ENCODE measurements around the gene ZNF292. TPM values are rescaled to one million over a fixed set of nuclear protein-coding genes. Genes with fewer than 3 reads are reported as not detected.

Gene ZNF292
- total and polyA plus RNA-seq, 4 donors, result 4.6 to 116 (median 16.5) TPM

- Histone ChIP-seq H3K36me3 (ENCODE audit: control insufficient read depth in 4 of 4, insufficient read depth in 4 of 4, low read length in 4 of 4) (peaks cover 14 to 29% (median 27%) of the 10 kb centered on the region in 4 donors), H3K9me3 (ENCODE audit: control insufficient read depth in 4 of 4, insufficient read depth in 3 of 4, low read length in 3 of 4) (no peaks in the 10 kb centered on the region), H3K4me1 (ENCODE audit: control insufficient read depth in 5 of 5, insufficient read depth in 5 of 5, low read length in 5 of 5) (peaks cover 0 to 7% (median 0%) of the 10 kb centered on the region in 5 donors), H3K27ac (ENCODE audit: low read depth in 1 of 2, low read length in 1 of 2) (no peak overlapping the region), H3K4me3 (no peak overlapping the region), H3K9ac (ENCODE audit: insufficient read depth in 1 of 2, low read length in 2 of 2) (no peak overlapping the region), H3K27me3 (ENCODE audit: control insufficient read depth in 3 of 3, insufficient read depth in 3 of 3, low read length in 2 of 3) (no peaks in the 10 kb centered on the region)
- DNase-seq, result no peak
- no peak for TF ChIP-seq CTCF (IDR thresholded peaks at IDR 0.05; ENCODE audit: control extremely low read depth, extremely low read depth)
- ATAC-seq (ENCODE audit: insufficient read depth, low FRiP score), result no peak
Observed at GRCh38 chr6:87250019-87250418, 94.7 kb downstream of the ZNF292 start.

- Histone ChIP-seq H3K27me3 (ENCODE audit: control insufficient read depth in 3 of 3, insufficient read depth in 3 of 3, low read length in 2 of 3) (no peaks in the 10 kb centered on the region), H3K4me3 (no peak overlapping the region), H3K4me1 (ENCODE audit: control insufficient read depth in 5 of 5, insufficient read depth in 5 of 5, low read length in 5 of 5) (peaks cover 0 to 7% (median 0%) of the 10 kb centered on the region in 5 donors), H3K36me3 (ENCODE audit: control insufficient read depth in 4 of 4, insufficient read depth in 4 of 4, low read length in 4 of 4) (peaks cover 19 to 41% (median 37%) of the 10 kb centered on the region in 4 donors), H3K9me3 (ENCODE audit: control insufficient read depth in 4 of 4, insufficient read depth in 3 of 4, low read length in 3 of 4) (peaks cover 0 to 2% (median 0%) of the 10 kb centered on the region in 4 donors), H3K27ac (ENCODE audit: low read depth in 1 of 2, low read length in 1 of 2) (no peak overlapping the region), H3K9ac (ENCODE audit: insufficient read depth in 1 of 2, low read length in 2 of 2) (no peak overlapping the region)
- WGBS, 2 donors, result 91 to 94% methylated on average over 1 of the region's 1 CpG
- TF ChIP-seq CTCF (IDR thresholded peaks at IDR 0.05; ENCODE audit: control extremely low read depth, extremely low read depth), result no peak
- DNase-seq (no peak), ATAC-seq (ENCODE audit: insufficient read depth, low FRiP score) (no peak)
Observed at GRCh38 chr6:87251225-87251624, 95.9 kb downstream of the ZNF292 start.

GRCh38 chr6:87251725-87252124 lies 96.4 kb downstream of the ZNF292 start:
- H3K4me3 ChIP-seq, result no peak overlapping the region
- H3K27ac ChIP-seq (ENCODE audit: low read depth in 1 of 2, low read length in 1 of 2), result no peak overlapping the region
- no peaks in the 10 kb centered on the region for H3K27me3 ChIP-seq (ENCODE audit: control insufficient read depth in 3 of 3, insufficient read depth in 3 of 3, low read length in 2 of 3)
- H3K4me1 ChIP-seq (ENCODE audit: control insufficient read depth in 5 of 5, insufficient read depth in 5 of 5, low read length in 5 of 5), result peaks cover 0 to 7% (median 0%) of the 10 kb centered on the region in 5 donors
- peaks cover 0 to 3% (median 0%) of the 10 kb centered on the region in 4 donors for H3K9me3 ChIP-seq (ENCODE audit: control insufficient read depth in 4 of 4, insufficient read depth in 3 of 4, low read length in 3 of 4)
- no peak for DNase-seq
- no peak for ATAC-seq (ENCODE audit: insufficient read depth, low FRiP score)
- peaks cover 17 to 40% (median 37%) of the 10 kb centered on the region in 4 donors for H3K36me3 ChIP-seq (ENCODE audit: control insufficient read depth in 4 of 4, insufficient read depth in 4 of 4, low read length in 4 of 4)
- H3K9ac ChIP-seq (ENCODE audit: insufficient read depth in 1 of 2, low read length in 2 of 2), result no peak overlapping the region
- no peak for TF ChIP-seq CTCF (IDR thresholded peaks at IDR 0.05; ENCODE audit: control extremely low read depth, extremely low read depth)

- Histone ChIP-seq H3K4me1 (ENCODE audit: control insufficient read depth in 5 of 5, insufficient read depth in 5 of 5, low read length in 5 of 5) (no peaks in the 10 kb centered on the region), H3K9ac (ENCODE audit: insufficient read depth in 1 of 2, low read length in 2 of 2) (no peak overlapping the region), H3K4me3 (no peak overlapping the region), H3K27me3 (ENCODE audit: control insufficient read depth in 3 of 3, insufficient read depth in 3 of 3, low read length in 2 of 3) (no peaks in the 10 kb centered on the region), H3K27ac (ENCODE audit: low read depth in 1 of 2, low read length in 1 of 2) (no peak overlapping the region), H3K9me3 (ENCODE audit: control insufficient read depth in 4 of 4, insufficient read depth in 3 of 4, low read length in 3 of 4) (peaks cover 0 to 5% (median 2%) of the 10 kb centered on the region in 4 donors), H3K36me3 (ENCODE audit: control insufficient read depth in 4 of 4, insufficient read depth in 4 of 4, low read length in 4 of 4) (peaks cover 14 to 55% (median 39%) of the 10 kb centered on the region in 4 donors)
- 95 to 99% methylated on average over 3 of the region's 3 CpGs for WGBS, 2 donors
- DNase-seq (no peak), ATAC-seq (ENCODE audit: insufficient read depth, low FRiP score) (no peak)
- TF ChIP-seq CTCF (IDR thresholded peaks at IDR 0.05; ENCODE audit: control extremely low read depth, extremely low read depth), result no peak
Observed at GRCh38 chr6:87257046-87257445, 101.7 kb downstream of the ZNF292 start.
